GM18951 (cell line): ENCODE results near the gene MAPKBP1.

Experiments
- POLR2A ChIP-seq: IDR thresholded peaks from 4 replicates; pipeline ENCODE4 v1.6.1; 2011; ENCODE audit warnings: mild to moderate bottlenecking; ENCODE audit not compliant: insufficient read length, insufficient read depth; ENCODE audit errors: extremely low read depth
- in situ Hi-C: fragments of 300-500 bp; cut with MboI; formaldehyde crosslinking; loops from one replicate; pipeline ENCODE4 v1.12.0; 2022; ENCODE audit warnings: low sequenced_read_pairs, mixed read lengths, inconsistent platforms; ENCODE audit not compliant: unreplicated experiment

The MAPKBP1 gene

GRCh38 chr15:41806291-41807181, 32.3 kb downstream of the MAPKBP1 start:
- in situ Hi-C loops, result no loop called here
- TF ChIP-seq POLR2A, result no peak

DNA sequence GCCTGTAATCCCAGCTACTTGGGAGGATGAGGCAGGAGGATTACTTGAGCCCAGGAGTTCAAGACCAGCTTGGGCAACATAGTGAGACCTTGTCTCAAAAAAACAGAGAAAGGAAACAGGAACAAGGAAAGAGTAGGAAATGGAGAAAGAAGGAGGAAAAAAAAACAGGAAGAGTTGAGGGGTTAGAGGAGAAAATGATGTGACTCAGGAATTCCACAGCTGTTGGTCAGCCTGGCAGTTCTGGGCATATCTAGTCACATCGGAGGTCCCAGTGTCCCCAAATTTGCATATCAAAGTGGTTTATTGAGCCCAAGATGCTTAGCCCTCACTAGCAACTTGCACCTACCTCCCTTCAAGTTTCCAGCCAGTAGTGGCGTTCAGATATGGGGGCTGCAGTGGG, 34.8 kb downstream of the MAPKBP1 start:
- TF ChIP-seq POLR2A, result no peak
- in situ Hi-C loops, result no loop called here

- in situ Hi-C loops, result loop anchor here (10.0 kb wide), 1 partner anchor 345 kb away; no protein-coding TSS in a partner anchor
- no peak for TF ChIP-seq POLR2A
These were observed 35.4 kb downstream of the MAPKBP1 start for GRCh38 chr15:41809526-41810220.

GRCh38 chr15:41810651-41811431, 36.6 kb downstream of the MAPKBP1 start:
- TF ChIP-seq POLR2A, result no peak
- in situ Hi-C loops, result loop anchor here (10.0 kb wide), 1 partner anchor 346 kb away; no protein-coding TSS in a partner anchor

DNA sequence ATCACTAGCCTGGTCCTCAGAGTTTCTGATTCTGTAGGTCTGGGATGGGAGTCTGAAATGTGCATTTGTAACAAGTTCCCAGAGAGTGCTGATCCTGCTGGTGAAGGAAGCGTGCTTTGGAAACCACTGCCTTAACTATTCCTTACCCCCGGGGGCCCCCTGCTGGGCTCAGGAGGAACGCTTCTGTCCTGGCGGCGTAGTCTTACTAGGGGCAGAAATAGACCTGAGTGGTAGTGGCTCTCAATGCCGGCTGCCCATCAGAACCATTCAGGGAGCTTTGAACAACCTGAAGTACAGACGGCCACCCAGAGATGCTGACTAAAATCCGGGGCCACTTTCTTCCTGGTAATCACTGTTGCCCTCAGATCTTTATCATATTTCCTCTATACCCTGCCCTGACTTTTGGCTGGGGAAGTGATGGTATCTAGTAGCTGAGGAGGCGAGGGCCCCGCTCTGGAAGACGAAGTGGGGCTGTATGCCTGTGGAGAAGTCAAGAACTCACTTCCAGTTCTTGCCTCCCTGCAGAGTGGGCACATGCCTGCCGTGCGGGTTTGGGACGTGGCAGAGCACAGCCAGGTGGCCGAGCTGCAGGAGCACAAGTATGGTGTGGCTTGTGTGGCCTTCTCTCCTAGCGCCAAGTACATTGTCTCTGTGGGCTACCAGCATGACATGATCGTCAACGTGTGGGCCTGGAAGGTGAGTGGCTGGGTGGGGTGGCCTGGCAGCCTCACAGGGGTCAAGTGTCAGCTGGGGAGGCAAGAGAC, 37.3 kb downstream of the MAPKBP1 start:
- in situ Hi-C loops, result loop anchor here (10.0 kb wide), 1 partner anchor 347 kb away; no protein-coding TSS in a partner anchor
- TF ChIP-seq POLR2A, result no peak

GRCh38 chr15:41812820-41813375, 38.6 kb downstream of the MAPKBP1 start:
- TF ChIP-seq POLR2A, result no peak
- in situ Hi-C loops, result loop anchor here (10.0 kb wide), 1 partner anchor 348 kb away; no protein-coding TSS in a partner anchor

DNA sequence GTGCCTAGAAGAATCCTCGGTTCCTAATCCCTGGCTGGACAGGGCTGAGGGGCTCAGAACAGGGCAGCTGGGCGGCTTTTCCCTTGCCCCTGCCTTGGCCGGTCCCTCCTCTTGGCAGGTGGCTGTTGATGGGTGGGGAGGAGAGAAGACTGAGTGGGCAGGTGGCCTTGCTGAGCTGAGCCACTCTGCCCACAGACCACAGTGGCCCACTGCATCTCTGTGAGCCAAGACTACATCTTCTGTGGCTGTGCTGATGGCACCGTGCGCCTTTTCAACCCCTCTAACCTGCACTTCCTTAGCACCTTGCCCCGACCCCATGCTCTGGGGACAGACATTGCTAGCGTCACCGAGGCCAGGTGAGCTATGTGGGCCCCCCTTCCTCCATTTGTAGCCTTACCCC, 39.1 kb downstream of the MAPKBP1 start:
- TF ChIP-seq POLR2A, result no peak
- in situ Hi-C loops, result loop anchor here (10.0 kb wide), 1 partner anchor 349 kb away; no protein-coding TSS in a partner anchor

- in situ Hi-C loops, result loop anchor here (10.0 kb wide), 1 partner anchor 350 kb away; no protein-coding TSS in a partner anchor
- no peak for TF ChIP-seq POLR2A
These were observed 40.2 kb downstream of the MAPKBP1 start for GRCh38 chr15:41814534-41814933.

DNA sequence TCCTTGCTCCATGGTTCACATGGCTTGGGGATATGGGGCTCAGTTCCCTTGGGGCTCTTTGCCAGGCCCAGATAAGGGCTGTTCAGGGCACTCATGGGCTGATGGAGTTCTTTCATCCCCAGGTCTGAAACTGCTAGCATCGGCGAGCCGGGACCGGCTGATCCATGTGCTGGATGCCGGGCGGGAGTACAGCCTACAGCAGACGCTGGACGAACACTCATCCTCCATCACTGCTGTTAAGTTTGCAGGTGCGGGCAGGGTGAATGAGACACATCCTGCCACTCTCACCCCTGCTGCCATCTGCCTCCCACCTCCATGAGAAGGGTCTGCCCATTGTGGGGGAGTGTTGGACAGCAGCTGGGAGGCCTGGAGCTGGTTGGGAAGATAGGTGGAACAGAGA, 42.5 kb downstream of the MAPKBP1 start:
- TF ChIP-seq POLR2A, result no peak
- in situ Hi-C loops, result loop anchor here (10.0 kb wide), 1 partner anchor 352 kb away; no protein-coding TSS in a partner anchor

DNA sequence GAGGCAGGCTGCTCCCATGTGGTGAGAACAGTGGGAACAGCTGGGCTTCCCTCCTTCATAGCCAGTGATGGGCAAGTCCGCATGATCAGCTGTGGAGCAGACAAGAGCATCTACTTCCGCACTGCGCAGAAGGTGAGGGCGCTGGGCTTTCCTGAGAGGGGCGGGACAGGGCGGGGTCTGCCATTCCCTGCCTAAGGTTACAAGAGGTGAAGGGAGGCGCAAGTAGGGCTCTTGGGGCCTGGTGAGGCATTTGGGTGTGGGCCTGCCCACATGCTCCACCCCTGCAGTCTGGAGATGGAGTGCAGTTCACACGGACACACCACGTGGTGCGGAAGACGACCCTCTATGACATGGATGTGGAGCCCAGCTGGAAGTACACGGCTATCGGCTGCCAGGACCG, 43.0 kb downstream of the MAPKBP1 start:
- in situ Hi-C loops, result loop anchor here (10.0 kb wide), 1 partner anchor 353 kb away; no protein-coding TSS in a partner anchor

DNA sequence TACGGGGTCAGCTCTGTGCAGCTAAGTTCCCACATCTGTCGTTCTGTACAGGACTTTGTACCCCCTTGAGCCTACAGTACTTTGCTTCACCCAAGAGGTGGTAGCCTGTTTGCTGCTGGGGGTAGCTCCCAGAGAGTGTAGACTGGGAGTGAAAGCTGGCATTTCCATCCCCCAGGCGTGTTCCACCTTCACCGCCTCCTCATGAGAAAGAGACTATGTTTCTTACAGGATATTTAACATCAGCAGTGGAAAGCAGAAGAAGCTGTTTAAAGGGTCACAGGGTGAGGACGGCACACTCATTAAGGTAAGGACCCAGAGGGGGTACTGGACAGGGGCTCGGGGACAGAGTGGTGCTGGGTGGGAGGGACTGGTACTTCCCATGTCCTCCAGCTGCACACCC, 43.5 kb downstream of the MAPKBP1 start:
- in situ Hi-C loops, result loop anchor here (10.0 kb wide), 1 partner anchor 353 kb away; no protein-coding TSS in a partner anchor
- TF ChIP-seq POLR2A, result no peak

More for the DNA sequence above, 43.0 kb downstream of the MAPKBP1 start:
- TF ChIP-seq POLR2A, result no peak
